Gastrocnemius medialis (tissue), 4 donors: Measurements from ENCODE around the gene FARP1.

Source experiments
- POLR2A ChIP-seq, 2 donors: fragments of 450-650 bp; IDR thresholded peaks; one replicate each; pipeline ENCODE4 v1.6.1; 2017; ENCODE audit warnings: antibody characterized with exemption in 2 of 2, mild to moderate bottlenecking in 2 of 2, moderate library complexity in 2 of 2
- TF ChIP-seq, protein P1 (sequence below), 5 experiments: fragments of 450-650 bp in 3 of 5; fragments of 200-600 bp in 2 of 5; sonication (generic) in 2 of 5; IDR thresholded peaks in 4 of 5; conservative IDR thresholded peaks in 1 of 5; 1 replicate in 4 of 5; 2 replicates in 1 of 5; pipeline ENCODE4 v1.5.1; 2016 to 2019; ENCODE audit warnings: antibody characterized with exemption in 5 of 5, mild to moderate bottlenecking in 3 of 5, moderate library complexity in 3 of 5

DNA sequence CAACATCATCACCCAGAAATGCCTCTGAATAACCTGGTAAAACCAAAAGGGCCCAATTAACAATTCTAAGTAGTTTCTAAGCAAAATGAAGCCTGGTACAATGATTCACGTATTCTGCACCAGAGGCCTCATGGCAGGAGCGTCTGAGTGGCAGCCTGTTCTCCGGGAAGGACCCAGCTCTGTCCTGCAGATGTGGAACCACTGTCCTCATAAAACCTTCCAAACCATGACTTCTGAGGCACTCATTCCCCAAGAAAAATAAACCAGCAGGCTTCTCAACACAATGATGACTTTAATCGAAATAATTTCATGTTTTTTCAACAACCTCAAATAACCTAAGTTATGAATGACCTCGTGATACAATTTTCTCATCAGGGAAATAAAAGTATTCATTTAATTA, 344.1 kb downstream of the FARP1 start:
- TF ChIP-seq, protein P1, sequence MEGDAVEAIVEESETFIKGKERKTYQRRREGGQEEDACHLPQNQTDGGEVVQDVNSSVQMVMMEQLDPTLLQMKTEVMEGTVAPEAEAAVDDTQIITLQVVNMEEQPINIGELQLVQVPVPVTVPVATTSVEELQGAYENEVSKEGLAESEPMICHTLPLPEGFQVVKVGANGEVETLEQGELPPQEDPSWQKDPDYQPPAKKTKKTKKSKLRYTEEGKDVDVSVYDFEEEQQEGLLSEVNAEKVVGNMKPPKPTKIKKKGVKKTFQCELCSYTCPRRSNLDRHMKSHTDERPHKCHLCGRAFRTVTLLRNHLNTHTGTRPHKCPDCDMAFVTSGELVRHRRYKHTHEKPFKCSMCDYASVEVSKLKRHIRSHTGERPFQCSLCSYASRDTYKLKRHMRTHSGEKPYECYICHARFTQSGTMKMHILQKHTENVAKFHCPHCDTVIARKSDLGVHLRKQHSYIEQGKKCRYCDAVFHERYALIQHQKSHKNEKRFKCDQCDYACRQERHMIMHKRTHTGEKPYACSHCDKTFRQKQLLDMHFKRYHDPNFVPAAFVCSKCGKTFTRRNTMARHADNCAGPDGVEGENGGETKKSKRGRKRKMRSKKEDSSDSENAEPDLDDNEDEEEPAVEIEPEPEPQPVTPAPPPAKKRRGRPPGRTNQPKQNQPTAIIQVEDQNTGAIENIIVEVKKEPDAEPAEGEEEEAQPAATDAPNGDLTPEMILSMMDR (IDR thresholded peaks at IDR 0.05 in 4 of 5, conservative IDR thresholded peaks at IDR 0.05 in 1 of 5): no peak
- no peak for TF ChIP-seq POLR2A (IDR thresholded peaks at IDR 0.05)
